Effector CD4-positive, alpha-beta T cell (primary cell): Measurements from ENCODE around the gene LRRC72.
"Not testable (repeated sequence)": the region's sequence is repeated elsewhere in the genome, so short reads cannot be mapped to it uniquely, and the experiment has no call there.

Experiments used
- DNase-seq: peaks from one replicate; pipeline ENCODE4 v3.0.0-alpha.2; 2020

Gene LRRC72

GRCh38 chr7:16529697-16530096 lies 3.1 kb downstream of the LRRC72 start:
- no peak for DNase-seq

GRCh38 chr7:16531707-16532106 lies 5.1 kb downstream of the LRRC72 start:
- no peak for DNase-seq

- DNase-seq, result no peak
Observed at GRCh38 chr7:16532272-16532671, 5.6 kb downstream of the LRRC72 start.

GRCh38 chr7:16535500-16535899 lies 8.9 kb downstream of the LRRC72 start:
- no peak for DNase-seq

GRCh38 chr7:16540559-16540958 lies 13.9 kb downstream of the LRRC72 start:
- DNase-seq, result not testable (repeated sequence)

GRCh38 chr7:16542401-16542800 lies 15.8 kb downstream of the LRRC72 start:
- DNase-seq, result no peak

GRCh38 chr7:16543456-16543855 lies 16.8 kb downstream of the LRRC72 start:
- no peak for DNase-seq

- DNase-seq, result no peak
Observed at GRCh38 chr7:16546921-16547505, 20.4 kb downstream of the LRRC72 start.

- no peak for DNase-seq
Observed at GRCh38 chr7:16548428-16548827, 21.8 kb downstream of the LRRC72 start.

GRCh38 chr7:16550671-16551070 lies 24.0 kb downstream of the LRRC72 start:
- no peak for DNase-seq

GRCh38 chr7:16554518-16555236 lies 28.1 kb downstream of the LRRC72 start:
- no peak for DNase-seq

GRCh38 chr7:16556359-16556758 lies 29.7 kb downstream of the LRRC72 start:
- DNase-seq, result no peak

- no peak for DNase-seq
Observed at GRCh38 chr7:16558761-16559302, 32.2 kb downstream of the LRRC72 start.

- DNase-seq, result no peak
Observed at GRCh38 chr7:16559497-16560179, 33.0 kb downstream of the LRRC72 start.

- DNase-seq, result no peak
Observed at GRCh38 chr7:16561943-16562342, 35.3 kb downstream of the LRRC72 start.

- DNase-seq, result no peak
Observed at GRCh38 chr7:16562456-16563220, 36.0 kb downstream of the LRRC72 start.

GRCh38 chr7:16563281-16564022 lies 36.8 kb downstream of the LRRC72 start:
- DNase-seq, result no peak

- no peak for DNase-seq
Observed at GRCh38 chr7:16564023-16564380, 37.4 kb downstream of the LRRC72 start.

- DNase-seq, result no peak
Observed at GRCh38 chr7:16564909-16565426, 38.3 kb downstream of the LRRC72 start.

- no peak for DNase-seq
Observed at GRCh38 chr7:16571941-16572340, 45.3 kb downstream of the LRRC72 start.

GRCh38 chr7:16579216-16579615 lies 52.6 kb downstream of the LRRC72 start:
- DNase-seq, result no peak

- no peak for DNase-seq
Observed at GRCh38 chr7:16581286-16581685, 54.7 kb downstream of the LRRC72 start.
